IMR-90 (cell line): Measurements from ENCODE around the gene EXOC4.

Source experiments
- BHLHE40 ChIP-seq: fragments of 150-350 bp; IDR thresholded peaks from 2 replicates; pipeline ENCODE4 v1.6.1; 2016; ENCODE audit warnings: mild to moderate bottlenecking, low read depth, low read length
- CEBPB ChIP-seq: IDR thresholded peaks from 2 replicates; pipeline ENCODE4 v1.6.1; 2012; ENCODE audit warnings: low read depth, low read length, improper control_type of control experiment
- CHD1 ChIP-seq: IDR thresholded peaks from 2 replicates; pipeline ENCODE4 v1.6.1; 2012; ENCODE audit warnings: low read depth, low read length, improper control_type of control experiment
- FOS ChIP-seq: fragments of 150-350 bp; IDR thresholded peaks from 2 replicates; pipeline ENCODE4 v1.6.1; 2016; ENCODE audit warnings: low read depth, low read length
- MXI1 ChIP-seq: IDR thresholded peaks from 2 replicates; pipeline ENCODE4 v1.6.1; 2012; ENCODE audit warnings: low read depth, mild to moderate bottlenecking, low read length, moderate library complexity, borderline replicate concordance
- NFE2L2 ChIP-seq: fragments of 150-350 bp; IDR thresholded peaks from 2 replicates; pipeline ENCODE4 v1.6.1; 2016; ENCODE audit warnings: low read depth, mild to moderate bottlenecking, low read length
- POLR2A ChIP-seq: IDR thresholded peaks from 2 replicates; pipeline ENCODE4 v1.6.1; 2012; ENCODE audit warnings: mild to moderate bottlenecking, low read depth, low read length
- RAD21 ChIP-seq: IDR thresholded peaks from 2 replicates; pipeline ENCODE4 v1.6.1; 2012; ENCODE audit warnings: low read length, improper control_type of control experiment
- RCOR1 ChIP-seq: IDR thresholded peaks from 2 replicates; pipeline ENCODE4 v1.6.1; 2012; ENCODE audit warnings: mild to moderate bottlenecking, low read length, improper control_type of control experiment; ENCODE audit not compliant: insufficient replicate concordance
- RFX5 ChIP-seq: IDR thresholded peaks from 2 replicates; pipeline ENCODE4 v1.8.0; 2012; ENCODE audit warnings: low read depth, mild to moderate bottlenecking, low read length, moderate library complexity
- SMC3 ChIP-seq: fragments of 150-350 bp; IDR thresholded peaks from 2 replicates; pipeline ENCODE4 v1.6.1; 2016; ENCODE audit warnings: low read depth, mild to moderate bottlenecking, antibody characterized with exemption, low read length, moderate library complexity
- TF ChIP-seq, protein P1 (sequence below): conservative IDR thresholded peaks from 2 replicates; pipeline ENCODE4 v1.5.1; 2012; ENCODE audit warnings: mild to moderate bottlenecking, low read depth, low read length, improper control_type of control experiment
- TF ChIP-seq, protein P2 (sequence below): fragments of 150-350 bp; IDR thresholded peaks from 2 replicates; pipeline ENCODE4 v1.6.1; 2017; ENCODE audit warnings: mild to moderate bottlenecking, antibody characterized with exemption, low read length, low read depth
- TF ChIP-seq, protein P3 (sequence below): fragments of 150-350 bp; IDR thresholded peaks from 2 replicates; pipeline ENCODE4 v1.6.1; 2016; ENCODE audit warnings: low read depth, mild to moderate bottlenecking, low read length, moderate library complexity, borderline replicate concordance

DNA sequence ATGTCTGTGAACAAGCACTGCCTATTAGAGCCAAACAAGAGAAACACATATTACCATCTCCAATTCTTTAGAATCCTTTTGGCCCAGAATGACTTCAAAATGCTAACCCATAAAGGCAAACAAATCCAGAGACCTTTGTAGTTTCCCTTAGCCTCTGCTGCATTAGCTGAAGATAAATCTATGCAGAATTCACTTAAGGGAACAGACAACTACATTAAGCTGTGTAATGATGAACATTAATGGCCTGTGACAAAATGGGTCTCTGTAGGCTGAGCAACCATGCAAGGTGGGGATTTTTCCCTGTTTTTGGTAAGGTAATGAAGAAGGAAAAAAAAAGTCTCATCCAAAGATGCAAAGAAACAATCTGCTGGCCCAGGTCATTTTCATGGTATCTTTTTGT lies 411.6 kb downstream of the EXOC4 start:
- TF ChIP-seq, protein P1, sequence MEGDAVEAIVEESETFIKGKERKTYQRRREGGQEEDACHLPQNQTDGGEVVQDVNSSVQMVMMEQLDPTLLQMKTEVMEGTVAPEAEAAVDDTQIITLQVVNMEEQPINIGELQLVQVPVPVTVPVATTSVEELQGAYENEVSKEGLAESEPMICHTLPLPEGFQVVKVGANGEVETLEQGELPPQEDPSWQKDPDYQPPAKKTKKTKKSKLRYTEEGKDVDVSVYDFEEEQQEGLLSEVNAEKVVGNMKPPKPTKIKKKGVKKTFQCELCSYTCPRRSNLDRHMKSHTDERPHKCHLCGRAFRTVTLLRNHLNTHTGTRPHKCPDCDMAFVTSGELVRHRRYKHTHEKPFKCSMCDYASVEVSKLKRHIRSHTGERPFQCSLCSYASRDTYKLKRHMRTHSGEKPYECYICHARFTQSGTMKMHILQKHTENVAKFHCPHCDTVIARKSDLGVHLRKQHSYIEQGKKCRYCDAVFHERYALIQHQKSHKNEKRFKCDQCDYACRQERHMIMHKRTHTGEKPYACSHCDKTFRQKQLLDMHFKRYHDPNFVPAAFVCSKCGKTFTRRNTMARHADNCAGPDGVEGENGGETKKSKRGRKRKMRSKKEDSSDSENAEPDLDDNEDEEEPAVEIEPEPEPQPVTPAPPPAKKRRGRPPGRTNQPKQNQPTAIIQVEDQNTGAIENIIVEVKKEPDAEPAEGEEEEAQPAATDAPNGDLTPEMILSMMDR = no peak
- TF ChIP-seq FOS (no peak), NFE2L2 (no peak), MXI1 (no peak), BHLHE40 (no peak), SMC3 (no peak), POLR2A (no peak), RCOR1 (no peak), CHD1 (no peak), RFX5 (no peak), CEBPB (no peak), RAD21 (no peak)
- TF ChIP-seq, protein P2, sequence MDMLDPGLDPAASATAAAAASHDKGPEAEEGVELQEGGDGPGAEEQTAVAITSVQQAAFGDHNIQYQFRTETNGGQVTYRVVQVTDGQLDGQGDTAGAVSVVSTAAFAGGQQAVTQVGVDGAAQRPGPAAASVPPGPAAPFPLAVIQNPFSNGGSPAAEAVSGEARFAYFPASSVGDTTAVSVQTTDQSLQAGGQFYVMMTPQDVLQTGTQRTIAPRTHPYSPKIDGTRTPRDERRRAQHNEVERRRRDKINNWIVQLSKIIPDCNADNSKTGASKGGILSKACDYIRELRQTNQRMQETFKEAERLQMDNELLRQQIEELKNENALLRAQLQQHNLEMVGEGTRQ = no peak
- TF ChIP-seq, protein P3, sequence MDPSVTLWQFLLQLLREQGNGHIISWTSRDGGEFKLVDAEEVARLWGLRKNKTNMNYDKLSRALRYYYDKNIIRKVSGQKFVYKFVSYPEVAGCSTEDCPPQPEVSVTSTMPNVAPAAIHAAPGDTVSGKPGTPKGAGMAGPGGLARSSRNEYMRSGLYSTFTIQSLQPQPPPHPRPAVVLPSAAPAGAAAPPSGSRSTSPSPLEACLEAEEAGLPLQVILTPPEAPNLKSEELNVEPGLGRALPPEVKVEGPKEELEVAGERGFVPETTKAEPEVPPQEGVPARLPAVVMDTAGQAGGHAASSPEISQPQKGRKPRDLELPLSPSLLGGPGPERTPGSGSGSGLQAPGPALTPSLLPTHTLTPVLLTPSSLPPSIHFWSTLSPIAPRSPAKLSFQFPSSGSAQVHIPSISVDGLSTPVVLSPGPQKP = no peak
